Transverse colon (tissue), 4 donors: ENCODE results near the gene DRP2.

ENCODE experiments used
- EP300 ChIP-seq: sonication (generic); formaldehyde crosslinking; IDR thresholded peaks from one replicate; pipeline ENCODE4 v1.6.1; 2017; ENCODE audit warnings: antibody characterized with exemption, low read depth
- POLR2A ChIP-seq: fragments of 450-650 bp; IDR thresholded peaks from one replicate; pipeline ENCODE4 v1.6.1; 2016; ENCODE audit warnings: antibody characterized with exemption, mild to moderate bottlenecking, moderate library complexity
- POLR2AphosphoS5 ChIP-seq, 3 donors: sonication (generic); formaldehyde crosslinking; IDR thresholded peaks; one replicate each; pipeline ENCODE4 v1.6.1; 2016; ENCODE audit warnings: antibody characterized with exemption in 3 of 3
- TF ChIP-seq, protein P1 (sequence below), 5 experiments: fragments of 200-600 bp in 3 of 5; fragments of 450-650 bp in 2 of 5; sonication (generic) in 3 of 5; IDR thresholded peaks; 1 replicate in 2 of 5; 2 replicates in 3 of 5; pipeline ENCODE4 v1.5.1; 2016 to 2017; ENCODE audit warnings: antibody characterized with exemption in 5 of 5, inconsistent platforms in 3 of 5, mild to moderate bottlenecking in 2 of 5, moderate library complexity in 1 of 5

GRCh38 chrX:101303790-101304189, 84.2 kb downstream of the DRP2 start:
- TF ChIP-seq, protein P1, sequence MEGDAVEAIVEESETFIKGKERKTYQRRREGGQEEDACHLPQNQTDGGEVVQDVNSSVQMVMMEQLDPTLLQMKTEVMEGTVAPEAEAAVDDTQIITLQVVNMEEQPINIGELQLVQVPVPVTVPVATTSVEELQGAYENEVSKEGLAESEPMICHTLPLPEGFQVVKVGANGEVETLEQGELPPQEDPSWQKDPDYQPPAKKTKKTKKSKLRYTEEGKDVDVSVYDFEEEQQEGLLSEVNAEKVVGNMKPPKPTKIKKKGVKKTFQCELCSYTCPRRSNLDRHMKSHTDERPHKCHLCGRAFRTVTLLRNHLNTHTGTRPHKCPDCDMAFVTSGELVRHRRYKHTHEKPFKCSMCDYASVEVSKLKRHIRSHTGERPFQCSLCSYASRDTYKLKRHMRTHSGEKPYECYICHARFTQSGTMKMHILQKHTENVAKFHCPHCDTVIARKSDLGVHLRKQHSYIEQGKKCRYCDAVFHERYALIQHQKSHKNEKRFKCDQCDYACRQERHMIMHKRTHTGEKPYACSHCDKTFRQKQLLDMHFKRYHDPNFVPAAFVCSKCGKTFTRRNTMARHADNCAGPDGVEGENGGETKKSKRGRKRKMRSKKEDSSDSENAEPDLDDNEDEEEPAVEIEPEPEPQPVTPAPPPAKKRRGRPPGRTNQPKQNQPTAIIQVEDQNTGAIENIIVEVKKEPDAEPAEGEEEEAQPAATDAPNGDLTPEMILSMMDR (IDR thresholded peaks at IDR 0.05): no peak
- TF ChIP-seq POLR2A (no peak), POLR2AphosphoS5 (IDR thresholded peaks at IDR 0.05) (no peak), EP300 (no peak)
